Measurements from ENCODE around the gene AOAH.

The AOAH gene

GRCh38 chr7:36732806-36733205, 8.5 kb upstream of the AOAH start:
- H3K4me2 ChIP-seq (ENCODE audit: low read depth, low read length, poor library complexity, severe bottlenecking): no peak overlapping the region
- no peaks in the 10 kb centered on the region for H3K27me3 ChIP-seq (ENCODE audit: insufficient read depth, low read length, poor library complexity, severe bottlenecking)
- H3K9me2 ChIP-seq (replicated peaks; ENCODE audit: low read depth, low read length): no peaks in the 10 kb centered on the region
- H3K4me3 ChIP-seq (ENCODE audit: low read length, poor library complexity, severe bottlenecking): no peak overlapping the region
- H2AFZ ChIP-seq (ENCODE audit: low read length): no peak overlapping the region
- no peaks in the 10 kb centered on the region for H3K79me2 ChIP-seq (ENCODE audit: insufficient read depth, low read length)
- H3K9me3 ChIP-seq (ENCODE audit: insufficient read depth, low read depth, low read length): 0 out of 2 replicates have a peak, but pooled peaks cover 3% of the 10 kb centered on the region
- H3K36me3 ChIP-seq (ENCODE audit: insufficient read depth, low read length): no peaks in the 10 kb centered on the region
- TF ChIP-seq, protein P1, sequence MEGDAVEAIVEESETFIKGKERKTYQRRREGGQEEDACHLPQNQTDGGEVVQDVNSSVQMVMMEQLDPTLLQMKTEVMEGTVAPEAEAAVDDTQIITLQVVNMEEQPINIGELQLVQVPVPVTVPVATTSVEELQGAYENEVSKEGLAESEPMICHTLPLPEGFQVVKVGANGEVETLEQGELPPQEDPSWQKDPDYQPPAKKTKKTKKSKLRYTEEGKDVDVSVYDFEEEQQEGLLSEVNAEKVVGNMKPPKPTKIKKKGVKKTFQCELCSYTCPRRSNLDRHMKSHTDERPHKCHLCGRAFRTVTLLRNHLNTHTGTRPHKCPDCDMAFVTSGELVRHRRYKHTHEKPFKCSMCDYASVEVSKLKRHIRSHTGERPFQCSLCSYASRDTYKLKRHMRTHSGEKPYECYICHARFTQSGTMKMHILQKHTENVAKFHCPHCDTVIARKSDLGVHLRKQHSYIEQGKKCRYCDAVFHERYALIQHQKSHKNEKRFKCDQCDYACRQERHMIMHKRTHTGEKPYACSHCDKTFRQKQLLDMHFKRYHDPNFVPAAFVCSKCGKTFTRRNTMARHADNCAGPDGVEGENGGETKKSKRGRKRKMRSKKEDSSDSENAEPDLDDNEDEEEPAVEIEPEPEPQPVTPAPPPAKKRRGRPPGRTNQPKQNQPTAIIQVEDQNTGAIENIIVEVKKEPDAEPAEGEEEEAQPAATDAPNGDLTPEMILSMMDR (conservative IDR thresholded peaks at IDR 0.05; ENCODE audit: low read length): no peak
- no peak for TF ChIP-seq EZH2phosphoT487 (IDR thresholded peaks at IDR 0.05; ENCODE audit: borderline replicate concordance)
- peaks cover 22% of the 10 kb centered on the region for H3K4me1 ChIP-seq (ENCODE audit: insufficient read depth, low read length, poor library complexity, severe bottlenecking)
- H3F3A ChIP-seq (ENCODE audit: low read depth): no peaks in the 10 kb centered on the region
- H3K9ac ChIP-seq (ENCODE audit: low read depth, low read length, poor library complexity, severe bottlenecking): no peak overlapping the region
- H4K20me1 ChIP-seq (ENCODE audit: insufficient read depth, low read length, poor library complexity, severe bottlenecking): no peaks in the 10 kb centered on the region

- no peaks in the 10 kb centered on the region for H3K9me2 ChIP-seq (replicated peaks; ENCODE audit: low read depth, low read length)
- no peaks in the 10 kb centered on the region for H3K79me2 ChIP-seq (ENCODE audit: insufficient read depth, low read length)
- TF ChIP-seq, protein P1 (conservative IDR thresholded peaks at IDR 0.05; ENCODE audit: low read length): no peak
- TF ChIP-seq EZH2phosphoT487 (IDR thresholded peaks at IDR 0.05; ENCODE audit: borderline replicate concordance): no peak
- no peaks in the 10 kb centered on the region for H3F3A ChIP-seq (ENCODE audit: low read depth)
- no peak overlapping the region for H2AFZ ChIP-seq (ENCODE audit: low read length)
- H3K9me3 ChIP-seq (ENCODE audit: insufficient read depth, low read depth, low read length): 0 out of 2 replicates have a peak, but pooled peaks cover 3% of the 10 kb centered on the region
- H3K4me3 ChIP-seq (ENCODE audit: low read length, poor library complexity, severe bottlenecking): no peak overlapping the region
- no peaks in the 10 kb centered on the region for H3K27me3 ChIP-seq (ENCODE audit: insufficient read depth, low read length, poor library complexity, severe bottlenecking)
- H3K9ac ChIP-seq (ENCODE audit: low read depth, low read length, poor library complexity, severe bottlenecking): no peak overlapping the region
- peaks cover 20% of the 10 kb centered on the region for H3K4me1 ChIP-seq (ENCODE audit: insufficient read depth, low read length, poor library complexity, severe bottlenecking)
- no peak overlapping the region for H3K4me2 ChIP-seq (ENCODE audit: low read depth, low read length, poor library complexity, severe bottlenecking)
- no peaks in the 10 kb centered on the region for H4K20me1 ChIP-seq (ENCODE audit: insufficient read depth, low read length, poor library complexity, severe bottlenecking)
- H3K36me3 ChIP-seq (ENCODE audit: insufficient read depth, low read length): no peaks in the 10 kb centered on the region
These were observed 5.8 kb upstream of the AOAH start for GRCh38 chr7:36730046-36730445.

GRCh38 chr7:36728143-36728542, 3.8 kb upstream of the AOAH start:
- H2AFZ ChIP-seq (ENCODE audit: low read length): no peak overlapping the region
- H3K9me2 ChIP-seq (replicated peaks; ENCODE audit: low read depth, low read length): no peaks in the 10 kb centered on the region
- H3K4me3 ChIP-seq (ENCODE audit: low read length, poor library complexity, severe bottlenecking): no peak overlapping the region
- TF ChIP-seq EZH2phosphoT487 (IDR thresholded peaks at IDR 0.05; ENCODE audit: borderline replicate concordance): no peak
- TF ChIP-seq, protein P1 (conservative IDR thresholded peaks at IDR 0.05; ENCODE audit: low read length): no peak
- no peaks in the 10 kb centered on the region for H3K27me3 ChIP-seq (ENCODE audit: insufficient read depth, low read length, poor library complexity, severe bottlenecking)
- H3K9ac ChIP-seq (ENCODE audit: low read depth, low read length, poor library complexity, severe bottlenecking): no peak overlapping the region
- H3K4me1 ChIP-seq (ENCODE audit: insufficient read depth, low read length, poor library complexity, severe bottlenecking): peaks cover 34% of the 10 kb centered on the region
- H3K79me2 ChIP-seq (ENCODE audit: insufficient read depth, low read length): peaks cover 7% of the 10 kb centered on the region
- no peaks in the 10 kb centered on the region for H4K20me1 ChIP-seq (ENCODE audit: insufficient read depth, low read length, poor library complexity, severe bottlenecking)
- 0 out of 2 replicates have a peak, but pooled peaks cover 3% of the 10 kb centered on the region for H3K9me3 ChIP-seq (ENCODE audit: insufficient read depth, low read depth, low read length)
- H3F3A ChIP-seq (ENCODE audit: low read depth): peaks cover 5% of the 10 kb centered on the region; the same call in 1 of the 2 replicates
- H3K36me3 ChIP-seq (ENCODE audit: insufficient read depth, low read length): no peaks in the 10 kb centered on the region
- no peak overlapping the region for H3K4me2 ChIP-seq (ENCODE audit: low read depth, low read length, poor library complexity, severe bottlenecking)

All from Loucy (cell line).